SK-N-MC (cell line): ENCODE data around the gene NSUN5.
"Not testable (repeated sequence)": the region's sequence is repeated elsewhere in the genome, so short reads cannot be mapped to it uniquely, and the experiment has no call there.

Source experiments
- DNase-seq: peaks from one replicate; pipeline ENCODE4 v3.0.0-alpha.2; 2011; ENCODE audit warnings: low read depth, low spot score
- H3K27ac ChIP-seq: fragments of 200-600 bp; sonication (generic); 2 replicates; pipeline ENCODE4 v1.5.1; 2016; ENCODE audit warnings: mixed run types
- H3K36me3 ChIP-seq: fragments of 200-600 bp; sonication (generic); 2 replicates; pipeline ENCODE4 v1.6.1; 2017; ENCODE audit warnings: antibody characterized with exemption, low read length, mixed read lengths; ENCODE audit not compliant: insufficient read depth
- H3K4me3 ChIP-seq: fragments of 200-600 bp; sonication (generic); 2 replicates; pipeline ENCODE4 v1.5.1; 2016
- H3K9ac ChIP-seq: fragments of 200-600 bp; sonication (generic); 2 replicates; pipeline ENCODE4 v1.8.0; 2017; ENCODE audit warnings: mixed run types, mixed read lengths; ENCODE audit not compliant: insufficient read length
- H3K9me3 ChIP-seq: fragments of 200-600 bp; sonication (generic); 2 replicates; pipeline ENCODE4 v1.6.1; 2017; ENCODE audit warnings: low read depth, mild to moderate bottlenecking, antibody characterized with exemption, low read length, moderate library complexity, mixed read lengths
- EZH2 ChIP-seq: fragments of 200-600 bp; sonication (generic); IDR thresholded peaks from one replicate; pipeline ENCODE4 v1.6.1; 2017; ENCODE audit warnings: antibody characterized with exemption
- FOXP2 ChIP-seq: optimal IDR thresholded peaks from 2 replicates; pipeline ENCODE3; 2011; ENCODE audit warnings: mild to moderate bottlenecking, moderate library complexity; ENCODE audit not compliant: insufficient read depth; ENCODE audit errors: extremely low read length, control extremely low read depth
- POLR2AphosphoS5 ChIP-seq: IDR thresholded peaks from 2 replicates; pipeline ENCODE4 v1.6.1; 2012; ENCODE audit warnings: mild to moderate bottlenecking, low read depth, low read length, borderline replicate concordance

NSUN5 gene

GRCh38 chr7:73316521-73316920 lies 7.9 kb upstream of the NSUN5 start:
- H3K9ac ChIP-seq, result no peak overlapping the region
- no peak overlapping the region for H3K27ac ChIP-seq
- H3K4me3 ChIP-seq, result no peak overlapping the region
- H3K36me3 ChIP-seq, result no peaks in the 10 kb centered on the region
- TF ChIP-seq EZH2, result no peak
- no peak for TF ChIP-seq FOXP2
- no peak for TF ChIP-seq POLR2AphosphoS5
- H3K9me3 ChIP-seq, result no peaks in the 10 kb centered on the region
- no peak for DNase-seq

GRCh38 chr7:73314271-73314670 lies 5.6 kb upstream of the NSUN5 start:
- no peaks in the 10 kb centered on the region for H3K9me3 ChIP-seq
- no peak for DNase-seq
- TF ChIP-seq EZH2 (no peak), POLR2AphosphoS5 (no peak), FOXP2 (no peak)
- H3K27ac ChIP-seq, result no peak overlapping the region
- H3K4me3 ChIP-seq, result no peak overlapping the region
- H3K9ac ChIP-seq, result no peak overlapping the region
- H3K36me3 ChIP-seq, result no peaks in the 10 kb centered on the region

- H3K27ac ChIP-seq, result no peak overlapping the region
- H3K4me3 ChIP-seq, result no peak overlapping the region
- DNase-seq, result no peak
- H3K36me3 ChIP-seq, result no peaks in the 10 kb centered on the region
- no peak overlapping the region for H3K9ac ChIP-seq
- TF ChIP-seq FOXP2, result no peak
- TF ChIP-seq EZH2, result no peak
- no peak for TF ChIP-seq POLR2AphosphoS5
- no peaks in the 10 kb centered on the region for H3K9me3 ChIP-seq
Measured at GRCh38 chr7:73313521-73313906, 4.9 kb upstream of the NSUN5 start.

GRCh38 chr7:73312831-73313520 lies 4.3 kb upstream of the NSUN5 start:
- TF ChIP-seq POLR2AphosphoS5 (no peak), EZH2 (no peak), FOXP2 (no peak)
- Histone ChIP-seq H3K9ac (no peak overlapping the region), H3K36me3 (no peaks in the 10 kb centered on the region), H3K27ac (no peak overlapping the region), H3K4me3 (no peak overlapping the region), H3K9me3 (no peaks in the 10 kb centered on the region)
- DNase-seq, result no peak

GRCh38 chr7:73311421-73311820 lies 2.8 kb upstream of the NSUN5 start:
- not testable (repeated sequence) for H3K4me3 ChIP-seq, DNase-seq, H3K27ac ChIP-seq, H3K9ac ChIP-seq, H3K36me3 ChIP-seq, H3K9me3 ChIP-seq

GRCh38 chr7:73308074-73308664 lies 457 bp downstream of the NSUN5 start:
- Histone ChIP-seq H3K4me3 (peak overlapping the region; percentile 75), H3K9ac (peak overlapping the region; percentile 28), H3K9me3 (no peaks in the 10 kb centered on the region), H3K27ac (no peak overlapping the region), H3K36me3 (no peaks in the 10 kb centered on the region; the same call in 1 of the 2 replicates)
- TF ChIP-seq FOXP2, result no peak
- no peak for TF ChIP-seq POLR2AphosphoS5
- TF ChIP-seq EZH2, result no peak
- DNase-seq, result no peak

GRCh38 chr7:73307436-73307835 lies 1.2 kb downstream of the NSUN5 start:
- Histone ChIP-seq H3K36me3 (no peaks in the 10 kb centered on the region; the same call in 1 of the 2 replicates), H3K4me3 (no peak overlapping the region), H3K27ac (no peak overlapping the region), H3K9me3 (no peaks in the 10 kb centered on the region), H3K9ac (no peak overlapping the region)
- DNase-seq, result no peak
- TF ChIP-seq POLR2AphosphoS5 (no peak), FOXP2 (no peak), EZH2 (no peak)

GRCh38 chr7:73304612-73305387 lies 3.8 kb downstream of the NSUN5 start:
- not testable (repeated sequence) for DNase-seq, H3K36me3 ChIP-seq, H3K27ac ChIP-seq, H3K4me3 ChIP-seq, H3K9ac ChIP-seq, H3K9me3 ChIP-seq

- Histone ChIP-seq H3K4me3 (no peak overlapping the region), H3K27ac (no peak overlapping the region), H3K9ac (no peak overlapping the region), H3K36me3 (no peaks in the 10 kb centered on the region; the same call in 1 of the 2 replicates), H3K9me3 (no peaks in the 10 kb centered on the region)
- DNase-seq, result no peak
- TF ChIP-seq EZH2, result no peak
- no peak for TF ChIP-seq FOXP2
- TF ChIP-seq POLR2AphosphoS5, result no peak
Measured at GRCh38 chr7:73304071-73304470, 4.6 kb downstream of the NSUN5 start.
